ENCODE data around the gene HBP1. TPM values are rescaled to one million over a fixed set of nuclear protein-coding genes. Genes with fewer than 3 reads are reported as not detected.

Gene HBP1
- total and polyA plus RNA-seq, 2 experiments from 2014 or later = 47.7 to 84.7 TPM

- Histone ChIP-seq H3K27me3 (no peaks in the 10 kb centered on the region), H3K79me2 (no peaks in the 10 kb centered on the region), H4K20me1 (ENCODE audit: insufficient read depth, poor library complexity, severe bottlenecking) (no peaks in the 10 kb centered on the region), H3K27ac (no peak overlapping the region), H3K9me3 (ENCODE audit: low read depth) (no peaks in the 10 kb centered on the region), H2AFZ (no peak overlapping the region), H3K4me3 (no peak overlapping the region), H3K36me3 (replicated peaks; ENCODE audit: insufficient read depth, low read depth) (no peaks in the 10 kb centered on the region), H3K4me2 (no peak overlapping the region), H3K4me1 (ENCODE audit: insufficient read depth) (no peaks in the 10 kb centered on the region), H3K9me2 (replicated peaks; ENCODE audit: insufficient read depth) (no peaks in the 10 kb centered on the region)
- no peak for DNase-seq (ENCODE audit: low spot score)
- TF ChIP-seq CTCF (IDR thresholded peaks at IDR 0.05; ENCODE audit: poor library complexity) = no peak
- TF ChIP-seq EZH2phosphoT487 (IDR thresholded peaks at IDR 0.05; ENCODE audit: low read depth, severe bottlenecking, unreplicated experiment) = no peak
- no peak for TF ChIP-seq EZH2 (IDR thresholded peaks at IDR 0.05; ENCODE audit: borderline replicate concordance)
- WGBS (ENCODE audit: low lambda C conversion rate, missing lambda C conversion rate) = 92% methylated on average over 7 of the region's 7 CpGs
Measured at GRCh38 chr7:107232568-107233090, 63.8 kb downstream of the HBP1 start.

- no peaks in the 10 kb centered on the region for H3K27me3 ChIP-seq
- 83% methylated on average over 4 of the region's 4 CpGs for WGBS (ENCODE audit: low lambda C conversion rate, missing lambda C conversion rate)
- no peak overlapping the region for H2AFZ ChIP-seq
- no peaks in the 10 kb centered on the region for H3K79me2 ChIP-seq
- no peaks in the 10 kb centered on the region for H3K9me2 ChIP-seq (replicated peaks; ENCODE audit: insufficient read depth)
- TF ChIP-seq EZH2phosphoT487 (IDR thresholded peaks at IDR 0.05; ENCODE audit: low read depth, severe bottlenecking, unreplicated experiment) = no peak
- TF ChIP-seq CTCF (IDR thresholded peaks at IDR 0.05; ENCODE audit: poor library complexity) = no peak
- no peak for TF ChIP-seq EZH2 (IDR thresholded peaks at IDR 0.05; ENCODE audit: borderline replicate concordance)
- H3K9me3 ChIP-seq (ENCODE audit: low read depth) = no peaks in the 10 kb centered on the region
- no peak overlapping the region for H3K4me3 ChIP-seq
- no peak for DNase-seq (ENCODE audit: low spot score)
- H3K4me1 ChIP-seq (ENCODE audit: insufficient read depth) = no peaks in the 10 kb centered on the region
- no peaks in the 10 kb centered on the region for H4K20me1 ChIP-seq (ENCODE audit: insufficient read depth, poor library complexity, severe bottlenecking)
- no peak overlapping the region for H3K27ac ChIP-seq
- no peaks in the 10 kb centered on the region for H3K36me3 ChIP-seq (replicated peaks; ENCODE audit: insufficient read depth, low read depth)
- no peak overlapping the region for H3K4me2 ChIP-seq
Measured at GRCh38 chr7:107233174-107233573, 64.4 kb downstream of the HBP1 start.

- Histone ChIP-seq H3K27me3 (no peaks in the 10 kb centered on the region), H2AFZ (no peak overlapping the region), H3K9me3 (ENCODE audit: low read depth) (no peaks in the 10 kb centered on the region), H4K20me1 (ENCODE audit: insufficient read depth, poor library complexity, severe bottlenecking) (no peaks in the 10 kb centered on the region), H3K4me1 (ENCODE audit: insufficient read depth) (no peaks in the 10 kb centered on the region), H3K9me2 (replicated peaks; ENCODE audit: insufficient read depth) (no peaks in the 10 kb centered on the region), H3K27ac (no peak overlapping the region), H3K4me3 (no peak overlapping the region), H3K36me3 (replicated peaks; ENCODE audit: insufficient read depth, low read depth) (no peaks in the 10 kb centered on the region), H3K79me2 (no peaks in the 10 kb centered on the region), H3K4me2 (no peak overlapping the region)
- WGBS (ENCODE audit: low lambda C conversion rate, missing lambda C conversion rate) = 80% methylated on average over 1 of the region's 1 CpG
- DNase-seq (ENCODE audit: low spot score) = no peak
- no peak for TF ChIP-seq CTCF (IDR thresholded peaks at IDR 0.05; ENCODE audit: poor library complexity)
- no peak for TF ChIP-seq EZH2phosphoT487 (IDR thresholded peaks at IDR 0.05; ENCODE audit: low read depth, severe bottlenecking, unreplicated experiment)
- no peak for TF ChIP-seq EZH2 (IDR thresholded peaks at IDR 0.05; ENCODE audit: borderline replicate concordance)
Measured at GRCh38 chr7:107233981-107234380, 65.2 kb downstream of the HBP1 start.

- H3K9me2 ChIP-seq (replicated peaks; ENCODE audit: insufficient read depth) = no peaks in the 10 kb centered on the region
- H3K9me3 ChIP-seq (ENCODE audit: low read depth) = no peaks in the 10 kb centered on the region
- no peaks in the 10 kb centered on the region for H3K4me1 ChIP-seq (ENCODE audit: insufficient read depth)
- no peak overlapping the region for H3K4me3 ChIP-seq
- WGBS (ENCODE audit: low lambda C conversion rate, missing lambda C conversion rate) = 78% methylated on average over 3 of the region's 3 CpGs
- TF ChIP-seq EZH2 (IDR thresholded peaks at IDR 0.05; ENCODE audit: borderline replicate concordance) = no peak
- no peak for TF ChIP-seq CTCF (IDR thresholded peaks at IDR 0.05; ENCODE audit: poor library complexity)
- no peak for TF ChIP-seq EZH2phosphoT487 (IDR thresholded peaks at IDR 0.05; ENCODE audit: low read depth, severe bottlenecking, unreplicated experiment)
- no peak overlapping the region for H2AFZ ChIP-seq
- no peaks in the 10 kb centered on the region for H3K36me3 ChIP-seq (replicated peaks; ENCODE audit: insufficient read depth, low read depth)
- H3K79me2 ChIP-seq = no peaks in the 10 kb centered on the region
- H3K4me2 ChIP-seq = no peak overlapping the region
- no peak for DNase-seq (ENCODE audit: low spot score)
- no peak overlapping the region for H3K27ac ChIP-seq
- no peaks in the 10 kb centered on the region for H4K20me1 ChIP-seq (ENCODE audit: insufficient read depth, poor library complexity, severe bottlenecking)
- H3K27me3 ChIP-seq = no peaks in the 10 kb centered on the region
Measured at GRCh38 chr7:107234436-107234835, 65.6 kb downstream of the HBP1 start.

All from hepatocyte (in vitro differentiated cells).